Diencephalon (tissue), 1 donor: ENCODE data around the gene OR4K1. TPM values are rescaled to one million over a fixed set of nuclear protein-coding genes. Genes with fewer than 3 reads are reported as not detected.

Source experiments
- total RNA-seq: library from RNA; depleted of rRNA; stranded (reverse); fragments of >200 nt; gene quantifications from one replicate; pipeline ENCODE4 v1.2.3, GENCODE V29; 2014

OR4K1 gene, protein sequence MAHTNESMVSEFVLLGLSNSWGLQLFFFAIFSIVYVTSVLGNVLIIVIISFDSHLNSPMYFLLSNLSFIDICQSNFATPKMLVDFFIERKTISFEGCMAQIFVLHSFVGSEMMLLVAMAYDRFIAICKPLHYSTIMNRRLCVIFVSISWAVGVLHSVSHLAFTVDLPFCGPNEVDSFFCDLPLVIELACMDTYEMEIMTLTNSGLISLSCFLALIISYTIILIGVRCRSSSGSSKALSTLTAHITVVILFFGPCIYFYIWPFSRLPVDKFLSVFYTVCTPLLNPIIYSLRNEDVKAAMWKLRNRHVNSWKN
- total RNA-seq = not detected

DNA sequence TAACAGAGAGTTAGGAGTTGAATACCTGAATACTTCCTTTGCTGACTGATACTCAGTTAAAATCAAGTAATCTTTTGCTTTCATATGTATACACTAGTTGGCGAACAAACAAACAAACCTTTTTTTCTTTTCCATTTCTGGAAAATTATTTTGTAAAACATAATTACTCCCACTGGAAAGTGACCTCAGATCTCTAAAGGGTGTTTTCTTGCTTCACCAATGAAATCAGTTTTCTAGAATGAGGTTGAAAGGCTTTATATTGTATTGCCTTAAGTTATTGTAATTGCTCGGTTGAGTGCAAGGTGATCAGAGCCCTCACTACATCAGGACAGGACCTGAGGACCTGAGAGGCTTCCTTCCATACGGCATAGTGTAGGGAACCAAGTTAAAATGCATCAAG, at the start of gene OR4K1:
TSS of gene OR4K1 (plus strand) at position 301 of the 400 bp plus-strand sequence. CDS start 4,750 bp downstream, outside the sequence.

DNA sequence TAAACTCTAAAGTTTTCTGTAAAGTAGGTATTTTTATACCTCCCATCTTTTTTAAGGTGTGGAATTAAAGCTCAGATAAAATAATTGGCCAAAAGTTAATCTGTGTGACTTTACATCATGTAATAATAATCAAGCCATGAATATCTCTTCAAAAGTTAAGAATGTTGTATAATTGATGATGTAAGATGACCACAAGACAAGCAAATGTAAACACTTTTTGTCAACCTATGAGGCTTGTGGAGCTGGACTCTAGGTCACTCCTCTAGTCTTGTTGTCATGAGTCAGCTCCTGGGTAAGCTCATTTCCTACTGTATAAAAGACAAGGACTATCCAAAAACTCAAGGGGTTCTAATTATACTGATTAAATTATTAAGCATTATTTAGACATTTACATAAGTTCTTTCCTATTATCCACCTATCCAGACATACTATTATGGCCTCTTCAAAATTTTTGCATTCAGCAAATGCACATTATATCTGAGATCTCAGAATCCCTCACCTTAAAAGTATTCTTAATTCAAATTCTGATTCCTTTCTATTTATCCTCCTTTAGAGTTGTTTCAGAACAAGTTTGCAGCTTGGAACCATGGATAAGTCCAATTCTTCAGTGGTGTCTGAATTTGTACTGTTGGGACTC, 10.6 kb upstream of the OR4K1 start, which contains the start of gene OR4K5:
TSS of gene OR4K5 (plus strand) at position 587 of the 637 bp plus-strand sequence. CDS start at position 587, 0 bp downstream.

DNA sequence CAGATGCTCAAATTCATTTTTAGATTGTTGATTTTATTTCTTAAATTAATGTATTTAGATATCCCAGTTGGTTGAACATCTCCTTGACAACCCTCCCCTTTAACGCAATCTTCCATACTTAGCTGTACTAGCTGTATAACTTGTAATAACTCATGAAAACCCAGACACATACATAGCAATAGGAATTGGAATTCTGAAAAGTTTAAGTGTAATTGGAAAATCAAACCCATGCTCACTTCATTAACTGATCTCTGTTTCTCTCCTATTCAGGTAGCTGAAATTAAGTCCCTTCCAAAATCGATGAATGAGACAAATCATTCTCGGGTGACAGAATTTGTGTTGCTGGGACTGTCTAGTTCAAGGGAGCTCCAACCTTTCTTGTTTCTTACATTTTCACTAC, 44.6 kb downstream of the OR4K1 start, which contains the start of gene OR4K15:
TSS of gene OR4K15 (plus strand) at position 301 of the 400 bp plus-strand sequence. CDS start at position 301, 0 bp downstream.

Other genes starting within 250 kb of the OR4K1 start
- not detected for gene OR11H2, start 217.0 kb upstream of the OR4K1 start, total RNA-seq
- not detected for gene OR4Q3, start 187.3 kb upstream of the OR4K1 start, total RNA-seq
- not detected for gene OR4M1, start 157.4 kb upstream of the OR4K1 start, total RNA-seq
- not detected for gene OR4N2, start 127.1 kb upstream of the OR4K1 start, total RNA-seq
- gene OR4K2, start 55.8 kb upstream of the OR4K1 start, total RNA-seq = not detected
- not detected for gene OR4K5, start 10.3 kb upstream of the OR4K1 start, total RNA-seq
- not detected for gene OR4K15, start 44.7 kb downstream of the OR4K1 start, total RNA-seq
- not detected for gene OR4Q2, start 71.2 kb downstream of the OR4K1 start, total RNA-seq
- gene OR4K14, start 88.4 kb downstream of the OR4K1 start, total RNA-seq = not detected
- not detected for gene OR4K13, start 105.1 kb downstream of the OR4K1 start, total RNA-seq
- not detected for gene OR4L1, start 129.1 kb downstream of the OR4K1 start, total RNA-seq
- gene OR4K17, start 179.8 kb downstream of the OR4K1 start, total RNA-seq = not detected
- gene OR4N5, start 207.9 kb downstream of the OR4K1 start, total RNA-seq = not detected